ENCODE measurements around the gene RPL10A. TPM values are rescaled to one million over a fixed set of nuclear protein-coding genes. Genes with fewer than 3 reads are reported as not detected.
A peak's percentile ranks its signal among the peaks of the same experiment; 100 is the strongest.
"Not testable (repeated sequence)": the region's sequence is repeated elsewhere in the genome, so short reads cannot be mapped to it uniquely, and the experiment has no call there.

The RPL10A gene
- 1,000 to 10,000 TPM; 1,735 to 2,163 (median 2,054) TPM for polyA plus RNA-seq (ENCODE audit: insufficient read length in 4 of 4)

DNA sequence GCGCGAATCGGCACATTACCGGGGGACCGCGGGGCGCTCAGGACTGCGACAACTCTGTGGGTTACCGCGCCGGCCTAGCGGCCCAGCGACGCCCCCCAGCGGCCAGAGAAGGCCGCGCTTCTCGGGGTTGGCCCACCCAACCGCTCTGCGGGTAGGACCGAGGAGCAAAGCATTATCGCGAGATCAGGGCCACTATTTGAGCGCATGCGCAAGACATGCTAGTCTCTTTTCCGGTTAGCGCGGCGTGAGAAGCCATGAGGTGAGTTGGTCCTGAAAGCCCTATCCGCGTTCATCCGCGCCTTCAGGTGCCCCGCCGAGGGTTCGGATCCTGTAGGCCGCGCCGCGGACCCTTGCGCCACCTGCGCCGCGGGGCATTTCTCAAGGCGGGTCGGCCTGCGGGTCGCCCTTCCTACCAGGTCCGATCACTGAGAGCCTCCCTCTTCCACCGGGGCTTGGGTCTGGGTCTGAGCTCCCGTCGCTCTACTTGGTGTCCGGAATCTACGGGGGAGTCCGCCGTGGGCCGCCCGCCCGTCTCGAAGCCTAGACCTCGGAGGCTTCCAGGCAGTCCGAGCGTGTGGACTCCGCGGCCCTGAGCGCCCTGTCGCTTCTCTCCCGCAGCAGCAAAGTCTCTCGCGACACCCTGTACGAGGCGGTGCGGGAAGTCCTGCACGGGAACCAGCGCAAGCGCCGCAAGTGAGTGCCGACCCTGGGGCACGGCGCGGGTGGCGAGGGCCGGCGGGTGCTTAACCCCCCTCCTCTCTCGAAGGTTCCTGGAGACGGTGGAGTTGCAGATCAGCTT is at the start of gene RPL10A:
RPL10A (plus strand) TSS at position 221 of the 799 bp plus-strand sequence; CDS start at position 255, 34 bp downstream.
- DNase-seq (ENCODE audit: low read depth in 4 of 4, low spot score in 2 of 4), result peak; percentile 94 to 97 (median 95)

DNA sequence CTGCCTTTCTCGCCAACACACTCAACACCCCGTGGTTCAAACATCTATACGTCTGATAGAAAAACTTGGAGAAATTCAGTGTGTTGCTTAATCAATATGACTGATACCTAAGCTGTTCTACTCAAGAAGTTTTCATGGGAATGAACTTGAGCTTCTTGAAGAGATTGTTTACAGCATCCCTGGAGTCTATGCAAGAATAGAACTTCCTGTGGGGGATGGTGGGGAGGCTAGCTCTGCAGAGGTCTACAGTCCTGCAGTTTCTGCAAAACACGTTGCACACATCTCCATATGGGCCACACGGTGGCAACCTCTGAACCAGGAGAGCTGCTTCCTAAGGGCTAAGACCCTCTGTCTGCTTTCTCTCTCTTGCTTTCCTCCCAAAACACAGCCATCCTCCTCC is 48.8 kb upstream of the RPL10A start:
- DNase-seq (ENCODE audit: low read depth in 4 of 4, low spot score in 2 of 4), result peak in 1 of 4 donors; percentile 41

DNA sequence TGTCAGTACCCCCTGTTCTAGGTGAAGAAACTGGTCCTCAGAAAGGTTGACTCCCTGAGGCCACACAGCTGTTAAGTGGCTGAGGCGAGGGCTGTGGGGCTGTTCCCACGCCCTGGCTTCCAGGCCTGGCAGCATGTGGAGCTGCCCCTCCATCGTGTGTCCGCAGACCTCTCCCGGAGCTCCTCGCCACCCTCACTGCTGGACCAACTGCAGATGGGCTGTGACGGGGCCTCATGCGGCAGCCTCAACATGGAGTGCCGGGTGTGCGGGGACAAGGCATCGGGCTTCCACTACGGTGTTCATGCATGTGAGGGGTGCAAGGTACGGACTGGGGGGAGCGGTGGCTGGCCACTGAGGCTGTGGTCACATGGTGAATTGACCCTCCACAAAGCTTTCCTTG is 48.2 kb upstream of the RPL10A start:
- DNase-seq (ENCODE audit: low read depth in 4 of 4, low spot score in 2 of 4), result no peak

DNA sequence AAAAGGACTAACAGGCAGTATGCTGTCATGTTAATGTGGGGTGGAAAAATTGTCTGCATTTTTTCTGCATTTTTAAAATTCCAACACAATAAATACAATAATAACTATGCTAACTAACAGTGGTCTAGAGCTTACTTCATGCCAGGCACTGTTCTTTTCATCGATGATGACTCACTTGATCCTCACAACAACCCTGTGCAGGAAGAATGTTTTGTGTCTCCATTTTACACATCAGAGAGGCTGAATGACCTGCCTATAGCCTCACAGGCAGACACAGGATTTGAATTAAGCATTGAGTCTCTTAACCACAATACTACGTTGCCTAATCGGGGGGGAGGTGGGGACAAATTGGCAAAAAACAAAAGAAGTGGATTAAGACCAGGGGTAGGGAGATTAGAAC is 42.9 kb upstream of the RPL10A start:
- DNase-seq (ENCODE audit: low read depth in 4 of 4, low spot score in 2 of 4), result no peak

DNA sequence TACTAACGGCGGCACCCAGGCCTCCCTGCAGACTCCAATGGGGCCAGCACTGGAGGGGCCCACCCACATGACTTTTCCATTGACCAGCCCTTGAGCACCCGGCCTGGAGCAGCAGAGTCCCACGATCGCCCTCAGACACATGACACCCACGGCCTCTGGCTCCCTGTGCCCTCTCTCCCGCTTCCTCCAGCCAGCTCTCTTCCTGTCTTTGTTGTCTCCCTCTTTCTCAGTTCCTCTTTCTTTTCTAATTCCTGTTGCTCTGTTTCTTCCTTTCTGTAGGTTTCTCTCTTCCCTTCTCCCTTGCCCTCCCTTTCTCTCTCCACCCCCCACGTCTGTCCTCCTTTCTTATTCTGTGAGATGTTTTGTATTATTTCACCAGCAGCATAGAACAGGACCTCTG is 42.1 kb upstream of the RPL10A start:
- no peak for DNase-seq (ENCODE audit: low read depth in 4 of 4, low spot score in 2 of 4)

DNA sequence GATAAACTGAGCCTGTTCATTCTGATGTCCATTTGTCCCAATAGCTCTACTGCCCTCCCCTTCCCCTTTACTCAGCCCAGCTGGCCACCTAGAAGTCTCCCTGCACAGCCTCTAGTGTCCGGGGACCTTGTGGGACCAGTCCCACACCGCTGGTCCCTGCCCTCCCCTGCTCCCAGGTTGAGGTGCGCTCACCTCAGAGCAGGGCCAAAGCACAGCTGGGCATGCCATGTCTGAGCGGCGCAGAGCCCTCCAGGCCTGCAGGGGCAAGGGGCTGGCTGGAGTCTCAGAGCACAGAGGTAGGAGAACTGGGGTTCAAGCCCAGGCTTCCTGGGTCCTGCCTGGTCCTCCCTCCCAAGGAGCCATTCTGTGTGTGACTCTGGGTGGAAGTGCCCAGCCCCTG is 40.8 kb upstream of the RPL10A start:
- DNase-seq (ENCODE audit: low read depth in 4 of 4, low spot score in 2 of 4), result no peak

DNA sequence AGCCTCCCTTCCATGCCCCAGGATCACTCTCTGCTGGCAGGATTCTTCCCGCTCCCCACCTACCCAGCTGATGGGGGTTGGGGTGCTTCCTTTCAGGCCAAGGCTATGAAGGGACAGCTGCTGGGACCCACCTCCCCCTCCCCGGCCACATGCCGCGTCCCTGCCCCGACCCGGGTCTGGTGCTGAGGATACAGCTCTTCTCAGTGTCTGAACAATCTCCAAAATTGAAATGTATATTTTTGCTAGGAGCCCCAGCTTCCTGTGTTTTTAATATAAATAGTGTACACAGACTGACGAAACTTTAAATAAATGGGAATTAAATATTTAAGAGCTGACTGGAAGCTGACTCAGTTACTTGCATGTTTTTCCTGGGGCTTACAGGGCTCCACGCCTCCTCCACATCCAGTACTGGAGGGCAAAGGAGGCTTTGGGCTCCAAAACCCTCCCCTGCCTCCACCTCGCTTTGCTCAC is 40.3 kb upstream of the RPL10A start:
- no peak for DNase-seq (ENCODE audit: low read depth in 4 of 4, low spot score in 2 of 4)

DNA sequence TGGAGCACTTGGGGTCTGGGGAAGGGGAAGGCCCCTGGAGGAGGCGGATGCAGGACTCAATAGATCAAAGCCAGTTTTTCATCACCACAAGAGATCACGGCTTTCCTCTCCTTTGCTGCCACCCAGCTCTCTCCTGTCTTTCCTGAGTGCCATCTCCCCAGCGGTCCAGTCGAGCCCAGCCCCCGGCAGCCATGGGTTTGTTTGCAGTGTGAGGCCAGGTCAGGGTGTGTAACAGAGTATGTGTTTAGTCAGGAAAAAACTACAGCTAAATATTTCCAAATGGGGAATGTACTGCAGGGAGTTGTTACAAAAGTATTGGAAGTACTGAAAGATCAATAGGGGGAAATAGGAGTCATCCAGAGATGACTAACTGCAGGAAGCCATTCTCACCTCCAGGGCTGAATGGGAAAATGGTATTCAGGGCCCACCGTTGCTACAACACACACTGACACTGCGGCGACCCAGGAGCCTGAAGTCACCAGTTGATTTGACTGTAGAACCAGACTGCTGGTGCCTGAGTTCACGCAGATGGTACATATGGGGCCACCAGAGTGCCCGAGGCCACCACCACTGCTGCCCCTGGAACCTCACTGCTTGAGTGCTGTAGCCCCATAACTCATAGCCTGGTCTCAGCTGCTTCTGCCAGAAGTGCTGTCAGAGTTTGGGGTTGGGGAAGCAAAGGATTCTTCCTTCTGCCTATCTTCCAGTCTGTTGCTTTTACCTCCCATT is 39.6 kb upstream of the RPL10A start:
- no peak for DNase-seq (ENCODE audit: low read depth in 4 of 4, low spot score in 2 of 4)

DNA sequence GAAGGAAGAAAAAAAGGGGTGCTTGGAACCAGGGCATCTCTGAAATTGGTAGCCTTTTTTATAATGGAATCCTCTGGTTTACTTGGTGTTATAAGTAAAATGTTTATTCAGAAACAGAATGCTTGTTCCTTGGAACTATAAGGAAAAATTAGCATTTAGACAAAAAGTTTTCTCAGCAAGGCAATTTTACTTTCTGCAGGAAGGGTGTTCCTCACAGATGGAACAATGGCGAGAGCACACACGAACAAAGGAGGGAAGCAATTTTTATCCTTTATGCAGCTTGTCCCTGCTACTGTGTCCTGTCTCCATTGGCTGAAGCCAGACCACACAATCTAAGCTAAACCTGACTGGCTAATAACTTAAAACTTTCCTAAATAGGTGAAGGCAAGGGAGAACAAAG is 38.7 kb upstream of the RPL10A start:
- DNase-seq (ENCODE audit: low read depth in 4 of 4, low spot score in 2 of 4), result no peak

DNA sequence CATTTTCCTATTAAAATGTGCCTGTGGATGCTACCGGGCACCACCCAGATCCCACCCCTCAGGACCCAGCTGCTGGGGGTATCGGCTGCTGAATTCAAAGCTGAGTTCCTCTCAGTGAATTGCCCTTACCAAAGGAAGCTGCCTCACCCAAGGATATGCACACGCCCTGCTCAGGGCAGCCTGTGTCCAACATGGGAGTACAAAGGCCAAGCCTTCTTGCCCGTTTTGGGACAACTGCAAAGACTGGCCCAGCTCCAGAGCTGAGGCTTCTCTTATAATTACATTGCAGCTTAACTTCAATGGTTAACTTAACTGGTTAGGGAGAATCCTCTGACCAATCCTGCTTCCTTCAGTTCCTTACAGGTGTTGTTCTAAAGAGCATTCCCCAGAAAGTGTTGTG is 35.9 kb upstream of the RPL10A start:
- DNase-seq (ENCODE audit: low read depth in 4 of 4, low spot score in 2 of 4), result no peak

DNA sequence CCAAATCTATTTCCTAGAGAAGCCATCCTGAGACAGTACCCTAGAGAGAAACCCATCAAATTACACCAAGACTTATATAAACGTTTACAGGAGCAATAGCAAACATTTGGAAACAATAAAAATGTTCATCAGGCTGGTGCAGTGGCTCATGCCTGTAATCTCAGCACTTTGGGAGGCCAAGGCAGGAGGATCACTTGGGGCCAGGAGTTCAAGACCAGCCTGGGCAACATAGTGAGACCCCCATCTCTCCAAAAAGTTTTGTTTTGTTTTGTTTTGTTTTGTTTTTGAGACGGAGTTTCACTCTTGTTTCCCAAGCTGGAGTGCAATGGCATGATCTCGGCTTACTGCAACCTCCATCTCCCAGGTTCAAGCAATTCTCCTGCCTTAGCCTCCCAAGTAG is 35.5 kb upstream of the RPL10A start:
- DNase-seq (ENCODE audit: low read depth in 4 of 4, low spot score in 2 of 4), result not testable (repeated sequence)

DNA sequence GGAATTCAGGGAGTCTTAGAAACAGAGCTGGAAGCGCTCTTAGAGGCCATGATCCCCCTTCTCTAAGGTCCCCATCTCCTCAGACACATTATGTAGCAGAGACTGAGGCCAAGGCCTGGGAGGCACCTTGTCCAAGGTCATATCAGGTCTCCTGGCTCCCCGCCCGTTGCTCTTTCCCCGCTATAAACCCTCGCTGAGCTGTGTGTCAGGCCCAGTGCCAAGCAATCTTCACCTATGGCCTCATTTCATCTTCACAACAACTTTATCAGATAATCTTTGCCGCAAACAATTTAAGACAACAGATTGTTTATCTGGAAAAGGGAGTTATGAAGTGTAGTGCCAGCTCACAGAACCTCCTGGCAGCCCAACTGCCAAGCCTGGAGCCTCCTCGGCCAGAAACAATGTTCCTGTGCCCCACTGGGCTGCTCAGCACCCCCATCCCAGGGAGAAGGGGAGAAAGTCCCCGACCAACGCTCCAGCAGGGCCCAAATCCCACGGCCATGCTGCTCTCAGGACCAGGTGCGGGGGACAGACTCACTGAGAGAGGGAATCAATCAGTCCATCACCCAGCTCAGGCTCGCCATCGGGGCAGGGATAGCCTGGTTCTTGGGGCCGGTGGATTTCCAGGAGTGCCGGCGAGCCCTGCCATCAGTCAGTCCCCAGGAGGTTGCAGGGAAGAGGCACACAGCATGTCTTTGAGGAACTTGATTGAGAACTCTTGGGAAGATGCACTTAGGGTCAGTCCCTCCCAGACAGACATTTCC is 32.9 kb upstream of the RPL10A start:
- DNase-seq (ENCODE audit: low read depth in 4 of 4, low spot score in 2 of 4), result no peak

DNA sequence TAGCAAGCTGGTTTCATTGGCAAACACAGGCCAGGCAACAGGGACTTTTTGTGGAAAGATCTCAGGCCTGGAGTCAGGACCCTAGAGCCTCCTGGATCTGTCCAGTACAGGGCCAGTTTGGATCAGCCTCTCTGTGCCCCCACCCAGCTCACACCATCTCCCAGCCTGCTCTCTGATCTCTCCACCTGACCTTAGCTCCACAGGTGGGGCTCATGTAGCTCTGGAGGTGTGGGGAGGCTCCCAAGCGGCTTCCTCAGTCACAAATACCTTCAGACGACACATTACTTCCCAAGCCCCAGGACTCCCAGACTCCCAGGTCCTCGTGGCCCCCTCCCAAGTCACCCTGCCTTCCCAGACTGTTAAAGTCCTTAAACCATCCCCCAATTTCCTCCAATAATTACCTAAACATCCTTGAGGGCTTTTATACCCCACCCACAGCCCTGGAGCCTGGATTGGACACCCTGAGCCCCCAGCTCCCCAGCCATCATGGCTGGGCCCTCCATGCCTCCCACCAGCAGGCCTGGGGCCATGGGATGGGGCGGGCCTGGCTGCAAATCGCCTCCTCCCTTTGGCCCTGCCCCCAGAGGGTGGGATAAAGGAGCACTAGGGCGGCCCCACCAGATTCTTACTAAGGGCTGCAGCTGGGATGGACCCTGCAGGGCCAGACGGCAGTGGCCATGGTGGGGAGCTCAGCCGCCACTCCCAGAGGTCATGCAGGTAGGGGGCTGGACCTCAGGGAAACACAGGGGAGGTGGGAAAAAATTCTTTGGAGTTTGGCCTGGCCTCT is 31.9 kb upstream of the RPL10A start:
- DNase-seq (ENCODE audit: low read depth in 4 of 4, low spot score in 2 of 4), result no peak

DNA sequence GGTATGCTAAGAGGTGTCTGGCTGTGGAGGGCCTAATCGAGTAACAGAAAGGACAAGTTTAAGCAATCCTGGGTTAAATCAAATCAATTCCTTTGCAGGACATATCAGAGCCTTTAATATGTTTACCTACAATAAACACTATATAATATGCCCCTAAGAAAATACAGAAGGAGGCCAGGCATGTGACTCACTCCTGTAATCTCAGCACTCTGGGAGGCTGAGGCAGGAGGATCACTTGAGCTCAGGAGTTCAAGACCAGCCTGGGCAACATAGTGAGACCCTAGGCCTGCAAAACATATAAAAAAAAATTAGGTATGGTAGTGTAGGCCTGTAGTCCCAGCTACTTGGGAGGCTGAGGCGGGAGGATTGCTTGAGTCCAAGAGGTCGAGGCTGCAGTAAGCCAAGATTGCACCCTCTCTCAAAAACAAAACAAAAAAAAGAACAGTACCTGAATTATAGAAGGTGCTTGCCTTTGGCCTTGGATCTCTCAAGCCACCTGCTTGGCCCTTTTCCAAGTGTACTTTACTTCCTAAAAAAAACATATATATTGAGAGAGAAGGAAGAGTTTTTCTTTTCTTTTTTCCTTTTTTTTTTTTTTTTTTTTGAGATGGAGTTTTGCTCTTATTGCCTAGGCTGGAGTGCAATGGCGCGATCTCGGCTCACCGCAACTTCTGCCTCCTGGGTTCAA is 29.7 kb upstream of the RPL10A start:
- DNase-seq (ENCODE audit: low read depth in 4 of 4, low spot score in 2 of 4), result not testable (repeated sequence)

DNA sequence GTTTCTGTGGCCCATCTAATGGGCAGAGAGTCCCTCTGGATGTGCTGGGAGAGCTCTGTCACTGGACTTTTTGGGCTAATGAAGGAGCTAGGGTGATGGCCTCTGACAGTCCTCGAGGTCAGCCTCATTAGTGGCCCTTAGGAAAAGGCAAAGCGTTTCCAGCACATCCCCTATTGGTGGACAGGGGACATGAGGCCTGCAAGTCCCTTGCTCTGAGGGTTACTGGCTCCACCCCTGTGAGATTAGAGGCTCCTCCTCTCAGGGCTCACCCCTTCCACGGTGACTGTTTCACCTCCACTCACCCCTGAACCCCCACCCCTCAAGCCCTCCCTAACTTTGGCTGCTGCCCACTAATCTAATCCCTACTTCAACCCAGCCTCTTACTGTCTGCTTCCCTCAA is 28.9 kb upstream of the RPL10A start:
- DNase-seq (ENCODE audit: low read depth in 4 of 4, low spot score in 2 of 4), result no peak

DNA sequence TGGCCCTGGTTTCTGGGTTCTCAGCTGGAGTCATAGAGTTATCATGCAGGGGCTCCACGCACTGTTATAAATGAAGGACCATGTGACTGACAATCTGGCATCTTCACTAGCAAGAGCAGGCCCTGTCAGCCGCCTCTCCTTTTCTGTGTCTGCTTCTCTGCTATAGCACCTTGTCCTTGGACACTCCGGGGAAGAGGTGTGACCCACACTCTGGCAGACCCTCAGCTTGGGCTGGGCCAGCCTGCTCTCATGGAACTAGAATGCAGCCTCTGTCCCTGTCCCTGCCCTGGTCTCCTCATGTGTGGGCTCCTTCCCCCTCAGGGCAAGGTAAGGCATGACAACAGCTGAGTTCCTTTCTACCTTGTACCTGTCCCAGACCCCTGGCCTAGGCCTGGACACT is 27.0 kb upstream of the RPL10A start:
- no peak for DNase-seq (ENCODE audit: low read depth in 4 of 4, low spot score in 2 of 4)

DNA sequence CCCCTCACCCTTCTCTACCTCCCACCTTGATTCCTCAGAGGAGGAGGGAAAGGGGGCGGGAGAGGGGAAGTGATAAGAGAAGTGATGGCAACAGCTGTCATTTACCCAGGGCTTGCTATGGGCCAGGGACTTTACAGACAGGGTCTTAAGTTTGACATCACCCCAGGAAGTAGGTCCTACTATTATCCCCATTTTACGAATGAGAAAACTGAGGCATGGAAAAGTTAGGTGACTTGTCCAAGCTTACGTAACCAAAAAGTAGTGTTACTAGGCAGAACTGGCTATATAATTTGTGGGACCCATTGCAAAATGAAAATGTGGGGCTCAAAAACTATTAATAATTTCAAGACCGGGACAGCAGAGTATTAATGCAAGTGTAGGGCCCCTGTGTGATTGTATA is 26.6 kb upstream of the RPL10A start:
- DNase-seq (ENCODE audit: low read depth in 4 of 4, low spot score in 2 of 4), result no peak

DNA sequence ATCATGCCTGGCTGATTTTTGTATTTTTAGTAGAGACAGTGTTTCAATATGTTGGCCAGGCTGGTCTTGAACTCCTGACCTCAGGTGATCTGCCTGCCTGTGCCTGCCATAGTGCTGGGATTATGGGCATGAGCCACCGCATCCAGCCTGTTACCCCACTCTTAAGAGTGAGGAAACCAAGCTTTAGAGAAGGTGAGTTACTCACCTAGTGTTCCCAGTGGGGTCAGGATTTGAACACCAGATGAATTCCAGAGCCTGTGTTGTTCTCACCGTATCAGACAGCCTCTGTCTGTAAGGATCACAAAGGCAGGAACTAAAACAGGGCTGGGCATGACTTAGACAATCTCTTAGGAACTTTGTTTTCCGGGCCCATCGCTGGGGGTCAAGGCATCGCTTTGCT is 25.5 kb upstream of the RPL10A start:
- DNase-seq (ENCODE audit: low read depth in 4 of 4, low spot score in 2 of 4), result no peak

DNA sequence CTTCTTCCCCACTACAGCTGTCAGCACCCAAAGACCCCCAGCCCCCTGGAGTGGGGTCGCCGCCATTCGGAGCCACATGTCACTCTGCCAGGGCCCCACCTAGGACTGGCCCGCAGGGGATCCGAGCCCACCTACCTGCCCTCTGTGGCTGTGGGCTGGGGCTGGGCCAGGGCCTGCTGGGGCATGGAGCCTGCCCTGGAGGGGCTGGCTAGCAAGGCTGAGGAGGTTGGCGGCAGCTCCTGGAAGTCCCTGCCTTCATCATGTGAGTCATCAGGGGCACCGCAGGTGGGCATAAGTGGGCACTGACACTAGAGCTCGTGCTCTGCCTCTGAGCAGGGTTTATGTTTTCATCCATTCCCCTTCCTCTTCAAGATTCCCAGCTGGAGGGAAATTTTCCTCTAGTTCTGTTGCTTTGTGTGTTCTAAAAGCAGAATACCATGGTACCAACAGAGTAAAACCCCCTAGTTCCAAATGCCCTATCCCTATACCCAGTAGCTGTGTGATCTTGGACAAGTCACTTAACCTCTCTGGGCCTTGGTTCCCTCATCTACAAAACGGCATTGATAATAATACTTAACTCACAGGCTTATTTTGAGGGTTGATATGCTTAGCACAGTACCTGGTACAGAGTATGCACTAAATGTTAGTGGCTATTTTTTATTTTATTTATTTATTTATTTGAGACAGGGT is 24.7 kb upstream of the RPL10A start:
- DNase-seq (ENCODE audit: low read depth in 4 of 4, low spot score in 2 of 4), result no peak

Measured in left renal cortex interstitium (tissue), 4 donors.